ENCODE measurements around the gene SERPINB6.

SERPINB6 gene

DNA sequence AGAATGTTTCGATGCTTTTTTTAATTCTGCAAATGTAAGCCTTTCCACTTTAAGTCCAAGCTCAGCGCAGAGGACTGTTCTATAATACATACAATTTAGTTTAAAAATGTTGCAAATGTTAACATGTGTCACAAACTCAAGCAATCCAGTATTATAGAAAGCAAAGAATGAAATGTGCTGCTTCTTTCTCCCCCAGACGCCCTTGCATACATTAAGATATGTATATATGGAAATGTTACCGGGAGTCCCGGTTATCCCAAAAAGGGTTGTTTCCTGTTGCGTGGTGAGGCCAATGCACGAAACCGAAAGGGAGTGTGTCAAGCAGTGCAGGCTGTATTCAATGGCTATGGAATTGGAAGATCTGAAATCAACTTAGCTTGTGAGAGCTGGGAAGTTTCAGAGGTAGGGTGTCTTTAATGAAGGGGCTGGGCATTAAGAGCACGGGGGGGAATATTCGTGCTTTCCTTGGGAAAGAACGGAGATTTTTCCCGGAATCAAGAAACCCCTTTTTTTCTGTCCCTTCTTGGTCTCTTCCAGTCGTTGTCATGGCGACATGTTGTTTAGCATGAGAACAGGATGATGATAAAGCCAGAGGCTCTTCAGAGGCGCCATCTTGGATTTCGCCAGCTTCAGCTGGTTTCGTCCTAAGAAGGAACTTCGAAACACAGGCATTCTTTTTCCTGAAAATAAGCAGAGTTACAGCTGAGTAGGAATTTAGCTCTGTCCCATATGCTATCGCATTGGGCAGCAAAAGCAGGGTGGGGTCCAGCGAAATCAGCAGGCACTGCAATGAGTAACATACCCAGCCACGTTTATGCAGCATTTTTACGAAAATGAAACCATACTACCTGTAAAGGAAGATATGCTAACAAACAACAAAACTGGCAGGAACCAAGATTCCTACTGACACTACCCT is 18.2 kb upstream of the SERPINB6 start:
- Mint-ChIP-seq H3K9me3 (no peaks in the 10 kb centered on the region), H3K27me3 (no peaks in the 10 kb centered on the region), H3K4me3 (peak overlapping the region; percentile 97), H3K27ac (peak overlapping the region; percentile 97), H3K4me1 (ENCODE audit: low read depth) (peaks cover 27% of the 10 kb centered on the region), H3K36me3 (ENCODE audit: low read depth) (no peaks in the 10 kb centered on the region)

GRCh38 chr6:2988426-2989331 is 17.3 kb upstream of the SERPINB6 start:
- Mint-ChIP-seq H3K4me3 (peak overlapping the region; percentile 97), H3K36me3 (ENCODE audit: low read depth) (no peaks in the 10 kb centered on the region), H3K4me1 (ENCODE audit: low read depth) (peaks cover 27% of the 10 kb centered on the region), H3K27me3 (peaks cover 3% of the 10 kb centered on the region), H3K9me3 (no peaks in the 10 kb centered on the region), H3K27ac (peak overlapping the region; percentile 97)

DNA sequence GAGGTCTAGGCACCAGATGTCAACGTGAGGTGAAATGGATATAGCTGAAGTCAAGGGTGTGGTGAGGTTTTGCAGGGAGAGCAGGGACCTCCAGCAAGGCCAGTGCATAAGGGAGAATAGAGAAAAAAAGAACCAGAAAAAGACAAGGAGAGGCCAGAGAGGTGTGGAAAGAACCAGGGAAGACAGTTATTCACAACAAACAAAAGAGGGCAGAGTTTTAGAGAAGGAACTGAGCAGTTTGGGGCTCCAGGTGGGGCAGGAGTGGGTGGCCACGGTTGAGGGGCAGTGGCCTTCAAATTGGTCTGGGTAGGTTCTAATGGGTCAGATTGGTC is 16.7 kb upstream of the SERPINB6 start:
- Mint-ChIP-seq H3K36me3 (ENCODE audit: low read depth) (no peaks in the 10 kb centered on the region), H3K27me3 (peaks cover 6% of the 10 kb centered on the region), H3K27ac (peak overlapping the region; percentile 96), H3K9me3 (no peaks in the 10 kb centered on the region), H3K4me3 (peak overlapping the region; percentile 89), H3K4me1 (ENCODE audit: low read depth) (peaks cover 27% of the 10 kb centered on the region)

DNA sequence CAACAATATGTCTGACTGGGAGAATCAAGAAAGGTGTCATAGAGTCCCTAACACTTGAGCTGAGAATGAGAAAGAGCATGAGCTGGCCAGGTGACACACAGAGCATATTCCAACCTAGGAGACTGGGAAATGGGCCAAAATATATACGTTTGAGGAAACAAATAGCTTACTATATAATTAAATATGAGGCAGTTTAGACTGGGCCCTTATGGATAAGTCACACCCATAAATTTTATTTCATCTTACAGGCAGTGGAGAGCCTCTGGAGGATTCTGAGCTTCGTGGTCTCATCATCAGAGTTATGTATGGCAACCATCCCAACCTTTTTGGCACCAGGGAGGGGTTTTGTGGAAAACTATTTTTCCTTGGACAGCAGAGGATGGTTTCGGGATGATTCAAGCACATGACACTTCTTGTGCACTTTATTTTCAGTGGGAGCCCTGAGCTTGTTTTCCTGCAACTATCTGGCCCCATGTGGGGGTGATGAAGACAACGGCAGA is 15.4 kb upstream of the SERPINB6 start:
- Mint-ChIP-seq H3K4me3 (no peak overlapping the region), H3K36me3 (ENCODE audit: low read depth) (no peaks in the 10 kb centered on the region), H3K4me1 (ENCODE audit: low read depth) (peaks cover 27% of the 10 kb centered on the region), H3K27ac (no peak overlapping the region), H3K27me3 (peaks cover 9% of the 10 kb centered on the region), H3K9me3 (no peaks in the 10 kb centered on the region)

GRCh38 chr6:2984738-2985406 is 13.5 kb upstream of the SERPINB6 start:
- H3K27me3 Mint-ChIP-seq, result peaks cover 18% of the 10 kb centered on the region
- no peaks in the 10 kb centered on the region for H3K36me3 Mint-ChIP-seq (ENCODE audit: low read depth)
- no peak overlapping the region for H3K4me3 Mint-ChIP-seq
- no peaks in the 10 kb centered on the region for H3K9me3 Mint-ChIP-seq
- no peak overlapping the region for H3K27ac Mint-ChIP-seq
- H3K4me1 Mint-ChIP-seq (ENCODE audit: low read depth), result peaks cover 17% of the 10 kb centered on the region

- Mint-ChIP-seq H3K9me3 (no peaks in the 10 kb centered on the region), H3K36me3 (ENCODE audit: low read depth) (no peaks in the 10 kb centered on the region), H3K4me3 (no peak overlapping the region), H3K27ac (no peak overlapping the region), H3K4me1 (ENCODE audit: low read depth) (peaks cover 5% of the 10 kb centered on the region), H3K27me3 (peaks cover 18% of the 10 kb centered on the region)
Observed at GRCh38 chr6:2982426-2983117, 11.2 kb upstream of the SERPINB6 start.

GRCh38 chr6:2980465-2980855 is 9.1 kb upstream of the SERPINB6 start:
- Mint-ChIP-seq H3K27ac (no peak overlapping the region), H3K27me3 (peaks cover 18% of the 10 kb centered on the region), H3K36me3 (ENCODE audit: low read depth) (no peaks in the 10 kb centered on the region), H3K4me3 (no peak overlapping the region), H3K9me3 (no peaks in the 10 kb centered on the region), H3K4me1 (ENCODE audit: low read depth) (peaks cover 11% of the 10 kb centered on the region)

- Mint-ChIP-seq H3K27me3 (peaks cover 18% of the 10 kb centered on the region), H3K27ac (no peak overlapping the region), H3K36me3 (ENCODE audit: low read depth) (no peaks in the 10 kb centered on the region), H3K4me1 (ENCODE audit: low read depth) (peaks cover 11% of the 10 kb centered on the region), H3K4me3 (no peak overlapping the region), H3K9me3 (no peaks in the 10 kb centered on the region)
Observed at GRCh38 chr6:2979819-2980464, 8.6 kb upstream of the SERPINB6 start.

DNA sequence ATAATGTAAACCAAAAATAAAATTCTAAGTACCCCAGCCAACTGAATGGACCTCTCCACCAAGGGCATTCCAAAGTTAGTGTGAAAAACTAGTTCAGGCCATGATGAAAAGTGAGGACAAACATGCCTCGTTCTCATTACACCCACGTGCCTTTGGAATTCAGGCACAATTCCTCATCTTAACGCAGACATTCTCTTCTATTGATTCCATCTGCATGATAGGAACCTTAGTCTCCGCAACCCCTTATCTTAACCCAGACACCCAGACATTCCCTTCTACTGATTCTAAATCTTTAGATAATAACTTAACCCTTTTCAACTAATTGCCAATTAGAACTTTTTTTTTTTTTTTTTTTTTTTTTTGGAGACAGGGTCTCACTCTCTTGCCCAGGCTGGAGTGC is 7.6 kb upstream of the SERPINB6 start:
- Mint-ChIP-seq H3K27ac (no peak overlapping the region), H3K36me3 (ENCODE audit: low read depth) (no peaks in the 10 kb centered on the region), H3K4me3 (no peak overlapping the region), H3K27me3 (peaks cover 18% of the 10 kb centered on the region), H3K9me3 (no peaks in the 10 kb centered on the region), H3K4me1 (ENCODE audit: low read depth) (peaks cover 16% of the 10 kb centered on the region)

DNA sequence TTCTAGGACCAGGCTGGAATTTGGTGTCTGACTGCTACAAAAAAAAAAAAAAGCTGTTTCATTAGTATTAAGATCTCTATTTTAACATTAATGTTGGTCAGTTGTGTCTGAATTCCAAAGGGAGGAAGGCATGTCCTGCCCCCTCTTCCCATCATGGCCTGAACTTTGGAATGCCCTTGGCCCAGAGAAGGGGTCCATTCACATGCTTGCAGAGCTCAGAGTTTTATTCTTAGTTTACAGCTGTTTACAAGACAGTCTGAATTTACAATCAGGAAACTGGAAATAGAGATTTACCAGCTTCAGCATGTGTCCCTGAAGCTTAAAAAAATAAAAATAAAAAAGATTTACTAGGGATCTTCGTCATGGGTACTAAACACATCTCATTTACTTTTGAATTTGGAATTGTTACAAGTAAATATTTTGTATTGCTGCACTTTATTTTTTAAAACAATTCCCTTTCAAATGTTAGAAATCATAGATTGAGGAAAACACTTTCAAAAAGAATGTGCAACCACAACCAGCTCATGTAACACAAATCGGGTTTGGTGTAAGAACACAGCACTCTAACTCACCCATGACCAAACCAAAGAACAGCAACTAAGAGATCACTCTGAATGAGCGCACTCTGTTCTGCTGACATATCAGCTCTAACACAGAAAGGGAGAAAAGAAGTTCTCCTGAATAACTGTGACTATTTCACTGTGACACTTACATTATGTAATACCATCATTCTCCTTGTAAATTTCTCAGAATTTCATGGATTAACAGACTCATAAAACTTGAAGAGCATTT is 6.6 kb upstream of the SERPINB6 start:
- H3K27ac Mint-ChIP-seq, result no peak overlapping the region
- H3K36me3 Mint-ChIP-seq (ENCODE audit: low read depth), result no peaks in the 10 kb centered on the region
- no peak overlapping the region for H3K4me3 Mint-ChIP-seq
- no peaks in the 10 kb centered on the region for H3K9me3 Mint-ChIP-seq
- peaks cover 12% of the 10 kb centered on the region for H3K27me3 Mint-ChIP-seq
- peaks cover 23% of the 10 kb centered on the region for H3K4me1 Mint-ChIP-seq (ENCODE audit: low read depth)

- peaks cover 15% of the 10 kb centered on the region for H3K27me3 Mint-ChIP-seq
- no peak overlapping the region for H3K4me3 Mint-ChIP-seq
- no peak overlapping the region for H3K27ac Mint-ChIP-seq
- H3K9me3 Mint-ChIP-seq, result no peaks in the 10 kb centered on the region
- no peaks in the 10 kb centered on the region for H3K36me3 Mint-ChIP-seq (ENCODE audit: low read depth)
- H3K4me1 Mint-ChIP-seq (ENCODE audit: low read depth), result peaks cover 30% of the 10 kb centered on the region
Observed at GRCh38 chr6:2977290-2977689, 5.9 kb upstream of the SERPINB6 start.

- peaks cover 37% of the 10 kb centered on the region for H3K4me1 Mint-ChIP-seq (ENCODE audit: low read depth)
- H3K4me3 Mint-ChIP-seq, result no peak overlapping the region
- no peaks in the 10 kb centered on the region for H3K9me3 Mint-ChIP-seq
- H3K27ac Mint-ChIP-seq, result no peak overlapping the region
- H3K27me3 Mint-ChIP-seq, result peaks cover 19% of the 10 kb centered on the region
- H3K36me3 Mint-ChIP-seq (ENCODE audit: low read depth), result no peaks in the 10 kb centered on the region
Observed at GRCh38 chr6:2976571-2977085, 5.3 kb upstream of the SERPINB6 start.

DNA sequence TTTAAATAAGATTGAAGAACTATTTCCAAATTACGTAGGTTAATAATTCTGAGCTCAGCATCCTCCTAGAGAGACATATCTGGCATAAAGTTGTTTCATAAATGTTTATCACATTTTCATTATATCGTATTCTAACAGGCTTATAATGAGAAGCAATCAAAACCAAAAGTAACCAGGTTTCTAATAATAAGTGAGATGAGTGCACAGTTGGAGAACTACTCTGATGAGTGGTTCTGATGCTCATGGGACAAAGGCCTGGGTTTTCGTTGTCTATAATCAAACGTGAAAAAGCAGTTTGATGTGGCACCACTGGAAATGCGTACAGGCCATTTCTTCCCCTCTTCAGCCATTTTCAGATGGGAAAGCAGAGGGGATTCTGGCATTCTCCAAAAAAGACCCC is 4.7 kb upstream of the SERPINB6 start:
- H3K27ac Mint-ChIP-seq, result no peak overlapping the region
- H3K27me3 Mint-ChIP-seq, result peaks cover 15% of the 10 kb centered on the region
- H3K4me3 Mint-ChIP-seq, result no peak overlapping the region

More for the DNA sequence above, 4.7 kb upstream of the SERPINB6 start:
- Mint-ChIP-seq H3K4me1 (ENCODE audit: low read depth) (peaks cover 38% of the 10 kb centered on the region), H3K36me3 (ENCODE audit: low read depth) (no peaks in the 10 kb centered on the region), H3K9me3 (no peaks in the 10 kb centered on the region)
